Neural progenitor cell (in vitro differentiated cells): ENCODE results near the gene TMEM198. TPM values are rescaled to one million over a fixed set of nuclear protein-coding genes. Genes with fewer than 3 reads are reported as not detected.

Experiments used
- DNase-seq: peaks from one replicate; pipeline ENCODE4 v3.0.0-alpha.2; 2016; ENCODE audit warnings: low spot score
- H2AFZ ChIP-seq: fragments of 200-600 bp; sonication (generic); replicated peaks from 2 replicates; pipeline ENCODE4 v1.6.1; 2016; ENCODE audit warnings: antibody characterized with exemption
- H3F3A ChIP-seq: fragments of 200-600 bp; sonication (generic); 2 replicates; pipeline ENCODE4 v1.6.1; 2016; ENCODE audit warnings: antibody characterized with exemption, low read depth
- H3K27ac ChIP-seq: fragments of 200-600 bp; sonication (generic); 2 replicates; pipeline ENCODE4 v1.5.1; 2016; ENCODE audit warnings: mild to moderate bottlenecking
- H3K27me3 ChIP-seq: fragments of 200-600 bp; sonication (generic); 2 replicates; pipeline ENCODE4 v1.6.1; 2016; ENCODE audit warnings: mild to moderate bottlenecking, moderate library complexity
- H3K36me3 ChIP-seq: fragments of 200-600 bp; sonication (generic); 2 replicates; pipeline ENCODE4 v1.5.1; 2016
- H3K4me1 ChIP-seq: fragments of 200-600 bp; sonication (generic); 2 replicates; pipeline ENCODE4 v1.6.1; 2016; ENCODE audit warnings: mixed run types
- H3K4me2 ChIP-seq: fragments of 200-600 bp; sonication (generic); 2 replicates; pipeline ENCODE4 v1.6.1; 2016
- H3K4me3 ChIP-seq: fragments of 200-600 bp; sonication (generic); 2 replicates; pipeline ENCODE4 v1.5.1; 2016
- H3K79me2 ChIP-seq: fragments of 200-600 bp; sonication (generic); 2 replicates; pipeline ENCODE4 v1.6.1; 2016; ENCODE audit warnings: low read depth
- H3K9ac ChIP-seq: fragments of 200-600 bp; sonication (generic); 2 replicates; pipeline ENCODE4 v1.6.1; 2016
- H3K9me3 ChIP-seq: fragments of 200-600 bp; sonication (generic); 2 replicates; pipeline ENCODE4 v1.5.1; 2016; ENCODE audit warnings: low read depth
- H4K20me1 ChIP-seq: fragments of 200-600 bp; sonication (generic); 2 replicates; pipeline ENCODE4 v1.6.1; 2016; ENCODE audit warnings: low read depth
- H3K27ac Mint-ChIP-seq: 3 replicates; pipeline ENCODE4 v1.8.0; 2021; ENCODE audit warnings: mixed read lengths
- H3K27me3 Mint-ChIP-seq: 2 replicates; pipeline ENCODE4 v1.8.0; 2022; ENCODE audit warnings: low read depth, mild to moderate bottlenecking, inconsistent platforms, moderate library complexity, mixed read lengths; ENCODE audit not compliant: insufficient read depth
- H3K36me3 Mint-ChIP-seq: 3 replicates; pipeline ENCODE4 v1.8.0; 2021; ENCODE audit warnings: mixed read lengths
- H3K4me1 Mint-ChIP-seq: 3 replicates; pipeline ENCODE4 v1.8.0; 2021; ENCODE audit warnings: mixed read lengths
- H3K4me3 Mint-ChIP-seq: 3 replicates; pipeline ENCODE4 v1.8.0; 2021; ENCODE audit warnings: mild to moderate bottlenecking, moderate library complexity, mixed read lengths
- H3K9me3 Mint-ChIP-seq: 3 replicates; pipeline ENCODE4 v1.8.0; 2020; ENCODE audit warnings: mixed read lengths
- EZH2 ChIP-seq: fragments of 200-600 bp; sonication (generic); IDR thresholded peaks from 2 replicates; pipeline ENCODE4 v1.6.1; 2017; ENCODE audit warnings: antibody characterized with exemption, mild to moderate bottlenecking, moderate library complexity
- EZH2phosphoT487 ChIP-seq: fragments of 200-600 bp; sonication (generic); IDR thresholded peaks from 2 replicates; pipeline ENCODE4 v1.6.1; 2017; ENCODE audit warnings: antibody characterized with exemption
- total RNA-seq: library from RNA; depleted of rRNA; stranded (reverse); fragments of >200 nt; gene quantifications from 2 replicates; pipeline ENCODE4 v1.2.3, GENCODE V29; 2015; ENCODE audit warnings: low replicate concordance
- TF ChIP-seq, protein P1 (sequence below): fragments of 200-600 bp; sonication (generic); IDR thresholded peaks from 2 replicates; pipeline ENCODE4 v1.5.1; 2017; ENCODE audit warnings: antibody characterized with exemption, mild to moderate bottlenecking

The TMEM198 gene
- total RNA-seq, 1 donor from 2014 or later, result 0.79 TPM

DNA sequence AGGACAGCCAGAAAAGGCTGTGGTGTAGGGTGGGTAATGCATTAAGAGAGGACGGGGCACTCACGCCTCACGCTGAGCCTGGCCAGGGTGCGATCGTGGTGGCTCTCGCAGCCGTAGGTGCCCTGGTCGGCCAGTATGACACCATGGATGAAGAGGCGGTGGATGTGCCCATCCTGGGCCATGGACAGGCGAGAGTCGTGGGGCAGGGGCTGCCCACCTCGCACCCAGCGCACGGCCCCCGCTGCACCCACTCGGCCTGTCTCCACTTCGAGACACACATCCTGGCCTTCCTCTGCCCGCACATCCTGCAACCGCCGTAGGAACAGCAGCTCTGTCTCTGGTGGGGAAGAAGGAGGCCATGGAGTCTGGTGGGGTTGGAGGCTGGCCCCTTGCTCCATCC is 12.1 kb downstream of the TMEM198 start:
- Mint-ChIP-seq H3K36me3 (peaks cover 11% of the 10 kb centered on the region), H3K27ac (no peak overlapping the region), H3K4me3 (no peak overlapping the region), H3K9me3 (no peaks in the 10 kb centered on the region), H3K4me1 (peaks cover 11% of the 10 kb centered on the region), H3K27me3 (peaks cover 15% of the 10 kb centered on the region)
- peaks cover 5% of the 10 kb centered on the region for H3F3A ChIP-seq
- TF ChIP-seq, protein P1, sequence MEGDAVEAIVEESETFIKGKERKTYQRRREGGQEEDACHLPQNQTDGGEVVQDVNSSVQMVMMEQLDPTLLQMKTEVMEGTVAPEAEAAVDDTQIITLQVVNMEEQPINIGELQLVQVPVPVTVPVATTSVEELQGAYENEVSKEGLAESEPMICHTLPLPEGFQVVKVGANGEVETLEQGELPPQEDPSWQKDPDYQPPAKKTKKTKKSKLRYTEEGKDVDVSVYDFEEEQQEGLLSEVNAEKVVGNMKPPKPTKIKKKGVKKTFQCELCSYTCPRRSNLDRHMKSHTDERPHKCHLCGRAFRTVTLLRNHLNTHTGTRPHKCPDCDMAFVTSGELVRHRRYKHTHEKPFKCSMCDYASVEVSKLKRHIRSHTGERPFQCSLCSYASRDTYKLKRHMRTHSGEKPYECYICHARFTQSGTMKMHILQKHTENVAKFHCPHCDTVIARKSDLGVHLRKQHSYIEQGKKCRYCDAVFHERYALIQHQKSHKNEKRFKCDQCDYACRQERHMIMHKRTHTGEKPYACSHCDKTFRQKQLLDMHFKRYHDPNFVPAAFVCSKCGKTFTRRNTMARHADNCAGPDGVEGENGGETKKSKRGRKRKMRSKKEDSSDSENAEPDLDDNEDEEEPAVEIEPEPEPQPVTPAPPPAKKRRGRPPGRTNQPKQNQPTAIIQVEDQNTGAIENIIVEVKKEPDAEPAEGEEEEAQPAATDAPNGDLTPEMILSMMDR, result no peak
- TF ChIP-seq EZH2 (no peak), EZH2phosphoT487 (no peak)
- H3K79me2 ChIP-seq, result no peaks in the 10 kb centered on the region
- no peaks in the 10 kb centered on the region for H3K36me3 ChIP-seq
- no peak overlapping the region for H3K4me2 ChIP-seq
- no peaks in the 10 kb centered on the region for H3K9me3 ChIP-seq
- DNase-seq, result no peak
- peaks cover 5% of the 10 kb centered on the region for H3K4me1 ChIP-seq
- peaks cover 31% of the 10 kb centered on the region for H3K27me3 ChIP-seq
- no peak overlapping the region for H3K4me3 ChIP-seq
- H3K27ac ChIP-seq, result no peak overlapping the region
- H4K20me1 ChIP-seq, result peaks cover 15% of the 10 kb centered on the region
- H3K9ac ChIP-seq, result no peak overlapping the region
- H2AFZ ChIP-seq, result no peak overlapping the region

DNA sequence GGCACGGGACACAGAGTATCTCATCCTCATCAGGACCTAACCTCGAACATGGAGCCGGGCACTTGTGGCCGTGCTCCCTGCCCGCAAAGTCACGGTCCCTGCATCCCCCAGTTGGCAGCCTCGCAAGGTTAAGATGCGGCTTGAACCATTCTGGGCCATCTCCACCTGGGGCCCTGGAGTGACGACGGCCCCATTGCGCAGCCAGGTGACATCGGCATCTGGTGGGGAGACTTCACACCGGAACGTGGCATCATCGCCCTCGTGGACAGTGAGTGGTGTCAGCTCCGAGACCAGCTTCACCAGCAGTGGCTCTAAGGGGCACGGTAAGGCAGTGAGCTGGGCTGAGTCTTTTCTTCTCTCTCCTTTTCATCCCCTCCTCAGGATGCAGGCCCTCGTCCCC is 12.6 kb downstream of the TMEM198 start:
- H4K20me1 ChIP-seq, result peaks cover 13% of the 10 kb centered on the region
- Mint-ChIP-seq H3K4me3 (no peak overlapping the region), H3K27ac (no peak overlapping the region), H3K4me1 (peaks cover 10% of the 10 kb centered on the region), H3K9me3 (no peaks in the 10 kb centered on the region), H3K36me3 (peaks cover 11% of the 10 kb centered on the region), H3K27me3 (peaks cover 15% of the 10 kb centered on the region)
- no peak overlapping the region for H3K4me3 ChIP-seq
- H3K4me1 ChIP-seq, result peaks cover 2% of the 10 kb centered on the region
- H3K27ac ChIP-seq, result no peak overlapping the region
- TF ChIP-seq EZH2phosphoT487, result no peak
- TF ChIP-seq, protein P1, result no peak
- no peak for TF ChIP-seq EZH2
- H3K4me2 ChIP-seq, result no peak overlapping the region
- H3F3A ChIP-seq, result peaks cover 5% of the 10 kb centered on the region
- no peaks in the 10 kb centered on the region for H3K79me2 ChIP-seq
- DNase-seq, result no peak
- no peak overlapping the region for H3K9ac ChIP-seq
- peaks cover 26% of the 10 kb centered on the region for H3K27me3 ChIP-seq
- no peak overlapping the region for H2AFZ ChIP-seq
- no peaks in the 10 kb centered on the region for H3K36me3 ChIP-seq
- H3K9me3 ChIP-seq, result no peaks in the 10 kb centered on the region

DNA sequence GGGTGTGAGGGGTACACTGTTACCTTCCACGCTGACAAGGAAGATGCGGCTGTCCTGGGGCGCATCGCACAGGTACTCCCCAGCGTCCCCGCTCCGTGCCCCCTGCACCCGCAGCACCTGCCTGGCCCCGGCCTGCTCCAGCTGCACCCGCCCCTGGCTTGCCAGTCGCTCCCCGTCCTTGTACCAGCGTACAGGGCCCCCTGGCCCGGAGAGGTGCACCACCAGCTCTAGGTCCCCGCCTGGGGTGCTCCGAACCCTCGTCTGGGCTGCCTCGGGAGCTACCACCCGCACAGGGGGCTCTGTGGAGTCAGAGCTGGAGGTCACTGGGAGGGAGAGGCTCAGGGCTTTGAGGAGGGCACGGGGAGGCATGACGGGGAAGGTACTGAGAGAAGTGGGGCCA is 13.5 kb downstream of the TMEM198 start:
- peaks cover 19% of the 10 kb centered on the region for H3K27me3 ChIP-seq
- H3K9me3 Mint-ChIP-seq, result no peaks in the 10 kb centered on the region

More for the DNA sequence above, 13.5 kb downstream of the TMEM198 start:
- Histone ChIP-seq H3K36me3 (no peaks in the 10 kb centered on the region), H4K20me1 (peaks cover 13% of the 10 kb centered on the region), H3K4me2 (no peak overlapping the region), H3K9me3 (no peaks in the 10 kb centered on the region), H3K79me2 (no peaks in the 10 kb centered on the region), H3K4me1 (no peaks in the 10 kb centered on the region), H2AFZ (no peak overlapping the region), H3K4me3 (no peak overlapping the region), H3F3A (peaks cover 5% of the 10 kb centered on the region), H3K9ac (no peak overlapping the region), H3K27ac (no peak overlapping the region)
- peaks cover 16% of the 10 kb centered on the region for H3K27me3 Mint-ChIP-seq
- H3K4me3 Mint-ChIP-seq, result no peak overlapping the region
- no peak for DNase-seq
- H3K36me3 Mint-ChIP-seq, result peaks cover 13% of the 10 kb centered on the region
- TF ChIP-seq EZH2 (no peak), EZH2phosphoT487 (no peak)
- TF ChIP-seq, protein P1, result no peak
- H3K27ac Mint-ChIP-seq, result no peak overlapping the region
- peaks cover 11% of the 10 kb centered on the region for H3K4me1 Mint-ChIP-seq
